K562 (cell line): ENCODE results near the gene CHD5. TPM values are rescaled to one million over a fixed set of nuclear protein-coding genes. Genes with fewer than 3 reads are reported as not detected.

Experiments used
- FOXP1 ChIP-seq: sonication (generic); formaldehyde crosslinking; IDR thresholded peaks from 2 replicates; pipeline ENCODE4 v1.8.0; 2022; ENCODE audit warnings: mild to moderate bottlenecking, missing genetic modification reagents
- PCBP1 ChIP-seq: fragments of 200-400 bp; formaldehyde crosslinking; IDR thresholded peaks from 2 replicates; pipeline ENCODE4 v1.6.1; 2018; ENCODE audit warnings: mild to moderate bottlenecking, low read depth, low read length; ENCODE audit not compliant: poor library complexity, severe bottlenecking
- polyA plus RNA-seq, 8 experiments: library from polyadenylated mRNA; depleted of rRNA in 4 of 8; stranded (reverse) in 5 of 8; unstranded in 3 of 8; fragments of >200 nt; fragmentation: Nextera tagmentation in 2 of 8; fragmentation: Illumina TruSeq in 1 of 8; extraction: Ambion mirVana in 2 of 8; extraction: Trizol in 1 of 8; gene quantifications; 2 replicates each; pipeline versions ENCODE4 v1.2.1 to v1.2.3, GENCODE V29; 2011 to 2014; ENCODE audit warnings: inconsistent platforms in 1 of 8, missing spikeins in 1 of 8
- total RNA-seq, 7 experiments: library from RNA; depleted of rRNA in 6 of 7; stranded (reverse); fragments of >200 nt in 6 of 7; fragmentation: Illumina TruSeq in 2 of 7; extraction: Trizol in 2 of 7; gene quantifications; 2 replicates each; pipeline versions ENCODE4 v1.2.1 to v1.2.3, GENCODE V29; 2011 to 2021; ENCODE audit warnings: low replicate concordance in 1 of 7
- TF ChIP-seq, protein P1 (sequence below): fragments of 450-650 bp; IDR thresholded peaks from 2 replicates; pipeline ENCODE4 v1.6.1; 2016; ENCODE audit warnings: mild to moderate bottlenecking, moderate library complexity
- TF ChIP-seq, protein P2 (sequence below): fragments of 450-650 bp; IDR thresholded peaks from 2 replicates; pipeline ENCODE4 v1.6.1; 2016; ENCODE audit warnings: antibody characterized with exemption
- TF ChIP-seq, protein P3 (sequence below): fragments of 250-450 bp; sonication (Bioruptor Pico); IDR thresholded peaks from 2 replicates; pipeline ENCODE4 v1.4.0; 2020

The CHD5 gene
- total and polyA plus RNA-seq, 9 of the 15 experiments (the other 6 are each of a cell fraction or from before 2014, with no cell fraction given), result 0.03 to 0.52 (median 0.11) TPM; not detected in 2

DNA sequence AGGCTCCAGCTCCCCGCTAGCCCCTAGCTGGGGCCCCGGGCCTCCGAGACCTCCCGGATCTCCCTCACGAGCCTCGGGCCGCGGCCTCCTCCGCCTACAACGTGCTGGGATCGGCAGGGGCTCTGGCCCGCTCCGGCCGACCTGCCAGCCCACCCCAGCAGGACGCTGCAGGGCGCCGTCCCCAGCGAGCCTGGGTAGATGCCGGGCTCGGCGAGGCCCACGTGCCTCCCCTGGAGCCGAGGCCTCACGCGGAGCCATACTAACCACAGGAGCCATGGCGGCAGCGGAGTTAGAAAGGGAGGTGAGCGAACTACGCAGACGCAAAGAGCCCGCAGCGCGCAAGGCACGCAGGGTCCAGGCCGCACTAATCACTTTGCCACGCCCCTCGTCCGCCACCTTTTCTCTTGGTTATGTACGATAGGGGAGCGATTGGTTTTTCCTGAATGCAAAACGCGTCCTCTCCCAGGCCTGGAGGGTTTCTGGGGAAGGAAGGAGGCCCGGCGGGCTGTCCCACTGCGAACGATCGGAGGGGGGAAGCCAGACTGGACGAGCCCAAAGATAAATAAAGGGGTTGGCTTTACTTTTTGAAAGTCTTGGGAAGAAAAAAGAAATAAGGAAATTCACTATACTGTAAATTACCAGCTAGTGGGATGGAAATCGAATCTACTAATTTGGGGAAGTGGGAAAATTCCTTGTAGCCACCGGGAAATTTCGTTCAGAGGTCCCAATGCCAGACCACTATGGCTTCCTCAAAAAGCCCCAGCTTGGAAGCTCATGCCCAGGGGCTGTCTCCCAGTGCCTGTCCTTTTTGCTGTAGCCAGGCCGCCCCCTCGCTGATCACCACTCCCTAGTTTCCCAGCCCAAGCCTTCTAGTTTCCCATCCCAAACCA lies 19.4 kb upstream of the CHD5 start, which contains the start of gene RPL22 (continued):
- TF ChIP-seq, protein P1, sequence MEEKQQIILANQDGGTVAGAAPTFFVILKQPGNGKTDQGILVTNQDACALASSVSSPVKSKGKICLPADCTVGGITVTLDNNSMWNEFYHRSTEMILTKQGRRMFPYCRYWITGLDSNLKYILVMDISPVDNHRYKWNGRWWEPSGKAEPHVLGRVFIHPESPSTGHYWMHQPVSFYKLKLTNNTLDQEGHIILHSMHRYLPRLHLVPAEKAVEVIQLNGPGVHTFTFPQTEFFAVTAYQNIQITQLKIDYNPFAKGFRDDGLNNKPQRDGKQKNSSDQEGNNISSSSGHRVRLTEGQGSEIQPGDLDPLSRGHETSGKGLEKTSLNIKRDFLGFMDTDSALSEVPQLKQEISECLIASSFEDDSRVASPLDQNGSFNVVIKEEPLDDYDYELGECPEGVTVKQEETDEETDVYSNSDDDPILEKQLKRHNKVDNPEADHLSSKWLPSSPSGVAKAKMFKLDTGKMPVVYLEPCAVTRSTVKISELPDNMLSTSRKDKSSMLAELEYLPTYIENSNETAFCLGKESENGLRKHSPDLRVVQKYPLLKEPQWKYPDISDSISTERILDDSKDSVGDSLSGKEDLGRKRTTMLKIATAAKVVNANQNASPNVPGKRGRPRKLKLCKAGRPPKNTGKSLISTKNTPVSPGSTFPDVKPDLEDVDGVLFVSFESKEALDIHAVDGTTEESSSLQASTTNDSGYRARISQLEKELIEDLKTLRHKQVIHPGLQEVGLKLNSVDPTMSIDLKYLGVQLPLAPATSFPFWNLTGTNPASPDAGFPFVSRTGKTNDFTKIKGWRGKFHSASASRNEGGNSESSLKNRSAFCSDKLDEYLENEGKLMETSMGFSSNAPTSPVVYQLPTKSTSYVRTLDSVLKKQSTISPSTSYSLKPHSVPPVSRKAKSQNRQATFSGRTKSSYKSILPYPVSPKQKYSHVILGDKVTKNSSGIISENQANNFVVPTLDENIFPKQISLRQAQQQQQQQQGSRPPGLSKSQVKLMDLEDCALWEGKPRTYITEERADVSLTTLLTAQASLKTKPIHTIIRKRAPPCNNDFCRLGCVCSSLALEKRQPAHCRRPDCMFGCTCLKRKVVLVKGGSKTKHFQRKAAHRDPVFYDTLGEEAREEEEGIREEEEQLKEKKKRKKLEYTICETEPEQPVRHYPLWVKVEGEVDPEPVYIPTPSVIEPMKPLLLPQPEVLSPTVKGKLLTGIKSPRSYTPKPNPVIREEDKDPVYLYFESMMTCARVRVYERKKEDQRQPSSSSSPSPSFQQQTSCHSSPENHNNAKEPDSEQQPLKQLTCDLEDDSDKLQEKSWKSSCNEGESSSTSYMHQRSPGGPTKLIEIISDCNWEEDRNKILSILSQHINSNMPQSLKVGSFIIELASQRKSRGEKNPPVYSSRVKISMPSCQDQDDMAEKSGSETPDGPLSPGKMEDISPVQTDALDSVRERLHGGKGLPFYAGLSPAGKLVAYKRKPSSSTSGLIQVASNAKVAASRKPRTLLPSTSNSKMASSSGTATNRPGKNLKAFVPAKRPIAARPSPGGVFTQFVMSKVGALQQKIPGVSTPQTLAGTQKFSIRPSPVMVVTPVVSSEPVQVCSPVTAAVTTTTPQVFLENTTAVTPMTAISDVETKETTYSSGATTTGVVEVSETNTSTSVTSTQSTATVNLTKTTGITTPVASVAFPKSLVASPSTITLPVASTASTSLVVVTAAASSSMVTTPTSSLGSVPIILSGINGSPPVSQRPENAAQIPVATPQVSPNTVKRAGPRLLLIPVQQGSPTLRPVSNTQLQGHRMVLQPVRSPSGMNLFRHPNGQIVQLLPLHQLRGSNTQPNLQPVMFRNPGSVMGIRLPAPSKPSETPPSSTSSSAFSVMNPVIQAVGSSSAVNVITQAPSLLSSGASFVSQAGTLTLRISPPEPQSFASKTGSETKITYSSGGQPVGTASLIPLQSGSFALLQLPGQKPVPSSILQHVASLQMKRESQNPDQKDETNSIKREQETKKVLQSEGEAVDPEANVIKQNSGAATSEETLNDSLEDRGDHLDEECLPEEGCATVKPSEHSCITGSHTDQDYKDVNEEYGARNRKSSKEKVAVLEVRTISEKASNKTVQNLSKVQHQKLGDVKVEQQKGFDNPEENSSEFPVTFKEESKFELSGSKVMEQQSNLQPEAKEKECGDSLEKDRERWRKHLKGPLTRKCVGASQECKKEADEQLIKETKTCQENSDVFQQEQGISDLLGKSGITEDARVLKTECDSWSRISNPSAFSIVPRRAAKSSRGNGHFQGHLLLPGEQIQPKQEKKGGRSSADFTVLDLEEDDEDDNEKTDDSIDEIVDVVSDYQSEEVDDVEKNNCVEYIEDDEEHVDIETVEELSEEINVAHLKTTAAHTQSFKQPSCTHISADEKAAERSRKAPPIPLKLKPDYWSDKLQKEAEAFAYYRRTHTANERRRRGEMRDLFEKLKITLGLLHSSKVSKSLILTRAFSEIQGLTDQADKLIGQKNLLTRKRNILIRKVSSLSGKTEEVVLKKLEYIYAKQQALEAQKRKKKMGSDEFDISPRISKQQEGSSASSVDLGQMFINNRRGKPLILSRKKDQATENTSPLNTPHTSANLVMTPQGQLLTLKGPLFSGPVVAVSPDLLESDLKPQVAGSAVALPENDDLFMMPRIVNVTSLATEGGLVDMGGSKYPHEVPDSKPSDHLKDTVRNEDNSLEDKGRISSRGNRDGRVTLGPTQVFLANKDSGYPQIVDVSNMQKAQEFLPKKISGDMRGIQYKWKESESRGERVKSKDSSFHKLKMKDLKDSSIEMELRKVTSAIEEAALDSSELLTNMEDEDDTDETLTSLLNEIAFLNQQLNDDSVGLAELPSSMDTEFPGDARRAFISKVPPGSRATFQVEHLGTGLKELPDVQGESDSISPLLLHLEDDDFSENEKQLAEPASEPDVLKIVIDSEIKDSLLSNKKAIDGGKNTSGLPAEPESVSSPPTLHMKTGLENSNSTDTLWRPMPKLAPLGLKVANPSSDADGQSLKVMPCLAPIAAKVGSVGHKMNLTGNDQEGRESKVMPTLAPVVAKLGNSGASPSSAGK, result peak; percentile 71; the same call in 1 of the 2 replicates
- TF ChIP-seq, protein P2, sequence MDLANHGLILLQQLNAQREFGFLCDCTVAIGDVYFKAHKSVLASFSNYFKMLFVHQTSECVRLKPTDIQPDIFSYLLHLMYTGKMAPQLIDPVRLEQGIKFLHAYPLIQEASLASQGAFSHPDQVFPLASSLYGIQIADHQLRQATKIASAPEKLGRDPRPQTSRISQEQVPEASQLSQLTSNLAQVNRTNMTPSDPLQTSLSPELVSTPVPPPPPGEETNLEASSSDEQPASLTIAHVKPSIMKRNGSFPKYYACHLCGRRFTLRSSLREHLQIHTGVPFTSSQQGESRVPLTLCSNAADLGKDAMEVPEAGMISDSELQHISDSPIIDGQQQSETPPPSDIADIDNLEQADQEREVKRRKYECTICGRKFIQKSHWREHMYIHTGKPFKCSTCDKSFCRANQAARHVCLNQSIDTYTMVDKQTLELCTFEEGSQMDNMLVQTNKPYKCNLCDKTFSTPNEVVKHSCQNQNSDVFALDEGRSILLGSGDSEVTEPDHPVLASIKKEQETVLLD, result peak; percentile 97
- TF ChIP-seq PCBP1 (peak; percentile 94), FOXP1 (CRISPR knock-in tag) (peak; percentile 95)
- TF ChIP-seq, protein P3, sequence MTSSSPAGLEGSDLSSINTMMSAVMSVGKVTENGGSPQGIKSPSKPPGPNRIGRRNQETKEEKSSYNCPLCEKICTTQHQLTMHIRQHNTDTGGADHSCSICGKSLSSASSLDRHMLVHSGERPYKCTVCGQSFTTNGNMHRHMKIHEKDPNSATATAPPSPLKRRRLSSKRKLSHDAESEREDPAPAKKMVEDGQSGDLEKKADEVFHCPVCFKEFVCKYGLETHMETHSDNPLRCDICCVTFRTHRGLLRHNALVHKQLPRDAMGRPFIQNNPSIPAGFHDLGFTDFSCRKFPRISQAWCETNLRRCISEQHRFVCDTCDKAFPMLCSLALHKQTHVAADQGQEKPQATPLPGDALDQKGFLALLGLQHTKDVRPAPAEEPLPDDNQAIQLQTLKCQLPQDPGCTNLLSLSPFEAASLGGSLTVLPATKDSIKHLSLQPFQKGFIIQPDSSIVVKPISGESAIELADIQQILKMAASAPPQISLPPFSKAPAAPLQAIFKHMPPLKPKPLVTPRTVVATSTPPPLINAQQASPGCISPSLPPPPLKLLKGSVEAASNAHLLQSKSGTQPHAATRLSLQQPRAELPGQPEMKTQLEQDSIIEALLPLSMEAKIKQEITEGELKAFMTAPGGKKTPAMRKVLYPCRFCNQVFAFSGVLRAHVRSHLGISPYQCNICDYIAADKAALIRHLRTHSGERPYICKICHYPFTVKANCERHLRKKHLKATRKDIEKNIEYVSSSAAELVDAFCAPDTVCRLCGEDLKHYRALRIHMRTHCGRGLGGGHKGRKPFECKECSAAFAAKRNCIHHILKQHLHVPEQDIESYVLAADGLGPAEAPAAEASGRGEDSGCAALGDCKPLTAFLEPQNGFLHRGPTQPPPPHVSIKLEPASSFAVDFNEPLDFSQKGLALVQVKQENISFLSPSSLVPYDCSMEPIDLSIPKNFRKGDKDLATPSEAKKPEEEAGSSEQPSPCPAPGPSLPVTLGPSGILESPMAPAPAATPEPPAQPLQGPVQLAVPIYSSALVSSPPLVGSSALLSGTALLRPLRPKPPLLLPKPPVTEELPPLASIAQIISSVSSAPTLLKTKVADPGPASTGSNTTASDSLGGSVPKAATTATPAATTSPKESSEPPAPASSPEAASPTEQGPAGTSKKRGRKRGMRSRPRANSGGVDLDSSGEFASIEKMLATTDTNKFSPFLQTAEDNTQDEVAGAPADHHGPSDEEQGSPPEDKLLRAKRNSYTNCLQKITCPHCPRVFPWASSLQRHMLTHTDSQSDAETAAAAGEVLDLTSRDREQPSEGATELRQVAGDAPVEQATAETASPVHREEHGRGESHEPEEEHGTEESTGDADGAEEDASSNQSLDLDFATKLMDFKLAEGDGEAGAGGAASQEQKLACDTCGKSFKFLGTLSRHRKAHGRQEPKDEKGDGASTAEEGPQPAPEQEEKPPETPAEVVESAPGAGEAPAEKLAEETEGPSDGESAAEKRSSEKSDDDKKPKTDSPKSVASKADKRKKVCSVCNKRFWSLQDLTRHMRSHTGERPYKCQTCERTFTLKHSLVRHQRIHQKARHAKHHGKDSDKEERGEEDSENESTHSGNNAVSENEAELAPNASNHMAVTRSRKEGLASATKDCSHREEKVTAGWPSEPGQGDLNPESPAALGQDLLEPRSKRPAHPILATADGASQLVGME, result 0 out of 2 replicates have a peak, but pooled peaks have one; percentile 23
